Astrocyte of the spinal cord (primary cell): ENCODE results near the gene ZFP36L1.

Source experiments
- DNase-seq: peaks from one replicate; pipeline ENCODE4 v3.0.0; 2011; ENCODE audit warnings: low read depth, low spot score
- H3K4me3 ChIP-seq: 2 replicates; pipeline ENCODE4 v1.5.1; 2011; ENCODE audit warnings: low read depth, mild to moderate bottlenecking, low read length, moderate library complexity
- CTCF ChIP-seq: IDR thresholded peaks from 2 replicates; pipeline ENCODE4 v1.5.1; 2012; ENCODE audit warnings: low read depth, mild to moderate bottlenecking, low read length, inconsistent platforms
- in situ Hi-C: cut with HindIII; loops from 2 replicates; pipeline ENCODE4 v1.10.0; 2017; ENCODE audit warnings: low sequenced_read_pairs

ZFP36L1 gene

GRCh38 chr14:68788996-68789820, 3.7 kb downstream of the ZFP36L1 start:
- in situ Hi-C loops: no loop called here
- peak; percentile 79 for DNase-seq
- H3K4me3 ChIP-seq: peak overlapping the region; percentile 96
- peak; percentile 70 for TF ChIP-seq CTCF

GRCh38 chr14:68788275-68788995, 4.4 kb downstream of the ZFP36L1 start:
- peak overlapping the region; percentile 96 for H3K4me3 ChIP-seq
- in situ Hi-C loops: no loop called here
- TF ChIP-seq CTCF: no peak
- peak; percentile 20 for DNase-seq

GRCh38 chr14:68787092-68787992, 5.5 kb downstream of the ZFP36L1 start:
- no peak overlapping the region for H3K4me3 ChIP-seq
- DNase-seq: peak; percentile 40
- TF ChIP-seq CTCF: no peak

GRCh38 chr14:68786491-68787091, 6.3 kb downstream of the ZFP36L1 start:
- in situ Hi-C loops: no loop called here
- TF ChIP-seq CTCF: no peak
- peak; percentile 69 for DNase-seq

More at GRCh38 chr14:68787092-68787992, 5.5 kb downstream of the ZFP36L1 start:
- in situ Hi-C loops: no loop called here

GRCh38 chr14:68785534-68786490, 7.1 kb downstream of the ZFP36L1 start:
- TF ChIP-seq CTCF: no peak
- in situ Hi-C loops: no loop called here
- H3K4me3 ChIP-seq: no peak overlapping the region
- peak; percentile 75 for DNase-seq

More at GRCh38 chr14:68786491-68787091, 6.3 kb downstream of the ZFP36L1 start:
- H3K4me3 ChIP-seq: no peak overlapping the region
